IMR-90 (cell line): ENCODE data around the gene FLT3LG. TPM values are rescaled to one million over a fixed set of nuclear protein-coding genes. Genes with fewer than 3 reads are reported as not detected.
A peak's percentile ranks its signal among the peaks of the same experiment; 100 is the strongest.

Source experiments
- ATAC-seq: fragments of 200-7000 bp; cut with Tn5 transposase; 2 replicates; pipeline ENCODE4 v1.9.1; 2020; ENCODE audit warnings: low read depth, mild to moderate bottlenecking, moderate library complexity
- BruUV-seq: library from RNA; stranded (reverse); fragments of 400-500 nt; replicated peaks from 2 replicates; lab custom pipeline; 2021; lab: Mats Ljungman, UMichigan
- CTCF ChIA-PET: fragments of 300-600 bp; formaldehyde crosslinking; extraction: SDS; loops from one replicate; lab custom pipeline; 2021; ENCODE audit warnings: antibody characterized with exemption; lab: Yijun Ruan, JAX
- POLR2A ChIA-PET: fragments of 300-600 bp; sonication (Branson Sonifier 250); formaldehyde crosslinking; loops from one replicate; lab custom pipeline; 2022; ENCODE audit warnings: antibody characterized with exemption; ENCODE audit not compliant: unreplicated experiment; lab: Charles Lee
- DNase-seq: peaks from one replicate; pipeline ENCODE4 v3.0.0; 2013
- H2AFZ ChIP-seq: replicated peaks from 2 replicates; pipeline ENCODE3; 2013; ENCODE audit warnings: low read length, mild to moderate bottlenecking; ENCODE audit not compliant: poor library complexity
- H2AK5ac ChIP-seq: 2 replicates; pipeline ENCODE4 v1.6.1; 2013; ENCODE audit warnings: low read depth, low read length, inconsistent platforms
- H2AK9ac ChIP-seq: replicated peaks from 2 replicates; pipeline ENCODE3; 2013; ENCODE audit warnings: mild to moderate bottlenecking, low read depth, low read length, moderate library complexity; ENCODE audit not compliant: poor library complexity
- H2BK120ac ChIP-seq: 2 replicates; pipeline ENCODE4 v1.6.1; 2013; ENCODE audit warnings: low read depth, low read length, inconsistent platforms
- H2BK15ac ChIP-seq: 3 replicates; pipeline ENCODE4 v1.6.1; 2013; ENCODE audit warnings: low read depth, low read length, inconsistent platforms
- H2BK20ac ChIP-seq: 2 replicates; pipeline ENCODE4 v1.6.1; 2013; ENCODE audit warnings: low read depth, mild to moderate bottlenecking, inconsistent platforms, low read length, moderate library complexity
- H2BK5ac ChIP-seq: 2 replicates; pipeline ENCODE4 v1.6.1; 2013; ENCODE audit warnings: mild to moderate bottlenecking, low read depth, low read length, inconsistent platforms; ENCODE audit not compliant: poor library complexity, severe bottlenecking
- H3K14ac ChIP-seq: replicated peaks from 2 replicates; pipeline ENCODE4 v1.6.1; 2013; ENCODE audit warnings: low read depth, low read length, inconsistent platforms
- H3K18ac ChIP-seq: 2 replicates; pipeline ENCODE4 v1.6.1; 2013; ENCODE audit warnings: low read depth, low read length, control low read depth
- H3K23ac ChIP-seq: 2 replicates; pipeline ENCODE4 v1.6.1; 2013; ENCODE audit warnings: low read depth, low read length, inconsistent platforms
- H3K27ac ChIP-seq: 2 replicates; pipeline ENCODE4 v1.5.1; 2013; ENCODE audit warnings: mild to moderate bottlenecking, control low read depth, low read length; ENCODE audit not compliant: insufficient read depth
- H3K27me3 ChIP-seq: 2 replicates; pipeline ENCODE4 v1.6.1; 2013; ENCODE audit warnings: low read length; ENCODE audit not compliant: control insufficient read depth, insufficient read depth
- H3K36me3 ChIP-seq: 2 replicates; pipeline ENCODE4 v1.6.1; 2013; ENCODE audit warnings: low read length, mixed read lengths; ENCODE audit not compliant: control insufficient read depth, insufficient read depth
- H3K4ac ChIP-seq: 2 replicates; pipeline ENCODE4 v1.6.1; 2013; ENCODE audit warnings: low read depth, low read length, inconsistent platforms
- H3K4me1 ChIP-seq: 2 replicates; pipeline ENCODE4 v1.6.1; 2013; ENCODE audit warnings: low read length, mixed read lengths; ENCODE audit not compliant: control insufficient read depth, insufficient read depth
- H3K4me2 ChIP-seq: 2 replicates; pipeline ENCODE4 v1.6.1; 2013; ENCODE audit warnings: low read depth, mild to moderate bottlenecking, control low read depth, low read length, moderate library complexity
- H3K4me3 ChIP-seq: 2 replicates; pipeline ENCODE4 v1.5.1; 2013; ENCODE audit warnings: low read depth, mild to moderate bottlenecking, control low read depth, low read length, moderate library complexity; ENCODE audit not compliant: insufficient read depth
- H3K56ac ChIP-seq: 2 replicates; pipeline ENCODE4 v1.6.1; 2013; ENCODE audit warnings: low read length, inconsistent platforms; ENCODE audit not compliant: insufficient read depth; ENCODE audit errors: extremely low read depth
- H3K79me1 ChIP-seq, 2 experiments: 2 replicates each; pipeline ENCODE4 v1.6.1; 2013; ENCODE audit warnings: low read length in 2 of 2, inconsistent platforms in 1 of 2, low read depth in 1 of 2
- H3K9ac ChIP-seq: 2 replicates; pipeline ENCODE4 v1.6.1; 2013; ENCODE audit warnings: low read depth, low read length, control low read depth
- H3K9me1 ChIP-seq: 2 replicates; pipeline ENCODE4 v1.6.1; 2013; ENCODE audit warnings: low read length, inconsistent platforms; ENCODE audit not compliant: insufficient read depth
- H3K9me3 ChIP-seq: 2 replicates; pipeline ENCODE4 v1.6.1; 2013; ENCODE audit warnings: low read length; ENCODE audit not compliant: control insufficient read depth, insufficient read depth
- H4K20me1 ChIP-seq: 2 replicates; pipeline ENCODE4 v1.6.1; 2013; ENCODE audit warnings: low read length, inconsistent platforms; ENCODE audit not compliant: insufficient read depth
- H4K5ac ChIP-seq: 2 replicates; pipeline ENCODE4 v1.6.1; 2013; ENCODE audit warnings: mild to moderate bottlenecking, low read depth, low read length, control low read depth
- H4K8ac ChIP-seq, 2 experiments: 2 replicates each; pipeline ENCODE4 v1.6.1; 2013; ENCODE audit warnings: low read depth in 2 of 2, low read length in 2 of 2, control low read depth in 1 of 2, inconsistent platforms in 1 of 2
- H4K91ac ChIP-seq: 2 replicates; pipeline ENCODE4 v1.6.1; 2013; ENCODE audit warnings: low read depth, low read length, inconsistent platforms; ENCODE audit not compliant: insufficient read depth
- MAFK ChIP-seq: IDR thresholded peaks from 2 replicates; pipeline ENCODE4 v1.6.1; 2012; ENCODE audit warnings: low read depth, low read length, improper control_type of control experiment
- MAZ ChIP-seq: IDR thresholded peaks from 2 replicates; pipeline ENCODE4 v1.6.1; 2012; ENCODE audit warnings: low read depth, mild to moderate bottlenecking, low read length, improper control_type of control experiment, moderate library complexity, borderline replicate concordance
- POLR2A ChIP-seq: IDR thresholded peaks from 2 replicates; pipeline ENCODE4 v1.6.1; 2012; ENCODE audit warnings: mild to moderate bottlenecking, low read depth, low read length
- RCOR1 ChIP-seq: IDR thresholded peaks from 2 replicates; pipeline ENCODE4 v1.6.1; 2012; ENCODE audit warnings: mild to moderate bottlenecking, low read length, improper control_type of control experiment; ENCODE audit not compliant: insufficient replicate concordance
- WGBS, 2 experiments: methylation state at CpG; one replicate each; pipeline versions ENCODE4 v1.1.5 to v1.1.7; 2013; ENCODE audit warnings: missing lambda C conversion rate in 2 of 2; ENCODE audit not compliant: insufficient read length in 1 of 2; ENCODE audit errors: extremely low coverage in 2 of 2; 5-methylcytosine and 5-hydroxymethylcytosine counted together
- dilution Hi-C: fragments of 300-500 bp; cut with HindIII; formaldehyde crosslinking; loops from one replicate; pipeline ENCODE4 v1.14.3; 2018; ENCODE audit warnings: low sequenced_read_pairs; ENCODE audit not compliant: unreplicated experiment
- in situ Hi-C: fragments of 300-500 bp; cut with MboI; formaldehyde crosslinking; loops from 3 replicates; pipeline ENCODE4 v1.14.3; 2019; ENCODE audit warnings: low sequenced_read_pairs, inconsistent platforms, mixed read lengths
- intact Hi-C: fragments of 100-400 bp; cut with micrococcal nuclease; formaldehyde crosslinking; loops from 2 replicates; pipeline ENCODE4 v1.10.0; 2022
- polyA plus RNA-seq, 3 experiments: library from polyadenylated mRNA; depleted of rRNA; stranded (reverse); fragments of >200 nt; gene quantifications; 2 replicates each; pipeline ENCODE4 v1.2.3, GENCODE V29; 2012; ENCODE audit warnings: low replicate concordance in 1 of 3
- total RNA-seq: library from RNA; depleted of rRNA; stranded (reverse); fragments of >200 nt; gene quantifications from 2 replicates; pipeline ENCODE4 v1.2.3, GENCODE V29; 2012
- TF ChIP-seq, protein P1 (sequence below): conservative IDR thresholded peaks from 2 replicates; pipeline ENCODE4 v1.5.1; 2012; ENCODE audit warnings: mild to moderate bottlenecking, low read depth, low read length, improper control_type of control experiment
- TF ChIP-seq, protein P2 (sequence below): fragments of 150-350 bp; IDR thresholded peaks from 2 replicates; pipeline ENCODE4 v1.6.1; 2017; ENCODE audit warnings: mild to moderate bottlenecking, antibody characterized with exemption, low read length, low read depth

Gene FLT3LG
- total and polyA plus RNA-seq, 2 of the 4 experiments (the other 2 are of a cell fraction) = 0.90 to 8.3 TPM

DNA sequence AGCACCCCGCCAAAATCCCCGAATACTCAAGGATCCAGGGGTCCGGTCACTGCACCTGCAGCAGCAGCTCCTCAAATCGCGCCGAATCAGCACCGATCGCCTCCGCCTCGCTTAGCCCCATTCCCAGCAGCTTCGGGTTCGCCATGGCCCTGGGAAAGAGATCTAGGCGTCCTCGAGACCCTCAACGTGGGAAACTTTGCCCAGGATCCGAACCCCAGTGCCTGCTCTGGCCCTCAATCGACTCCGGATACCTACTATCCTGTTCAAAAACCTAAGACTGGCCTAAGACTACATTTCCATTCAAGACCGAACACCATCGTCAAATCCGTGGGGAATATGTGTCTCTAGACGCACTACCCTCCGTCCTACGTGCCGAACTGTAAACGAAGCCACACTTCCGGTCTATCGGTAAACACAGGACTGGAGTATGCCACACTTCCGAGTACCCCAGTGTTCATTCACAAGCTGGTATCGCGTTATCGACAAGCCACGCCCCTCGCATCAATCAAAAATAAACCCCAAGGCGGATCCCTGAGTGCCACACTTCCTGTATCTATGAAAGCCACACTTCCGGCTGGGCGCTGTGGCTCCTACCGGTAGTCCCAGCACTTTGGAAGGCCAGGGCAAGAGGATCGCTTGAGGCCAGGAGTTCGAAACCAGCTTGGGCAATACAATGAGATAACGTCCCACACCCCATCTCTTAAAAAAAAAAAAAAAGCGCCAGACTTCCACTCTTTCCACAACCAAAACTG lies 22.4 kb upstream of the FLT3LG start, which contains the start of gene PIH1D1:
Gene PIH1D1, minus strand, starts transcription at position 385 of the 752 bp plus-strand sequence. Its CDS starts 240 bp downstream, at position 145.
- Histone ChIP-seq H3K14ac (peak within 1 kb of the TSS; percentile 89), H3K4me2 (peak within 1 kb of the TSS; percentile 63), H3K27ac (peak within 1 kb of the TSS; percentile 87), H3K9me3 (no peaks in the 10 kb centered on the region), H4K20me1 (peaks cover 3% of the 10 kb centered on the region; the same call in 1 of the 2 replicates), H2AFZ (peak within 1 kb of the TSS; percentile 100), H3K56ac (peak within 1 kb of the TSS; percentile 79), H4K8ac (peak within 1 kb of the TSS; percentile 95 to 98), H3K18ac (peak within 1 kb of the TSS; percentile 3; the same call in 1 of the 2 replicates), H3K27me3 (no peaks in the 10 kb centered on the region), H3K4ac (peak within 1 kb of the TSS; percentile 78), H2AK5ac (peak within 1 kb of the TSS; percentile 97), H2AK9ac (peak within 1 kb of the TSS; percentile 96), H2BK5ac (peak within 1 kb of the TSS; percentile 82), H4K5ac (peak within 1 kb of the TSS; percentile 30), H2BK120ac (no peak within 1 kb of the TSS), H2BK20ac (no peak within 1 kb of the TSS), H3K23ac (peak within 1 kb of the TSS; percentile 63), H3K36me3 (peaks cover 4% of the 10 kb centered on the region), H2BK15ac (no peak within 1 kb of the TSS), H3K79me1 (peaks cover 23 to 58% of the 10 kb centered on the region in 2 experiments), H3K9me1 (peaks cover 11% of the 10 kb centered on the region), H3K4me1 (peaks cover 2% of the 10 kb centered on the region; the same call in 1 of the 2 replicates), H3K4me3 (peak within 1 kb of the TSS; percentile 56), H4K91ac (peak within 1 kb of the TSS; percentile 75; the same call in 1 of the 2 replicates), H3K9ac (peak within 1 kb of the TSS; percentile 72)
- BruUV-seq = no TSS peak
- TF ChIP-seq, protein P1, sequence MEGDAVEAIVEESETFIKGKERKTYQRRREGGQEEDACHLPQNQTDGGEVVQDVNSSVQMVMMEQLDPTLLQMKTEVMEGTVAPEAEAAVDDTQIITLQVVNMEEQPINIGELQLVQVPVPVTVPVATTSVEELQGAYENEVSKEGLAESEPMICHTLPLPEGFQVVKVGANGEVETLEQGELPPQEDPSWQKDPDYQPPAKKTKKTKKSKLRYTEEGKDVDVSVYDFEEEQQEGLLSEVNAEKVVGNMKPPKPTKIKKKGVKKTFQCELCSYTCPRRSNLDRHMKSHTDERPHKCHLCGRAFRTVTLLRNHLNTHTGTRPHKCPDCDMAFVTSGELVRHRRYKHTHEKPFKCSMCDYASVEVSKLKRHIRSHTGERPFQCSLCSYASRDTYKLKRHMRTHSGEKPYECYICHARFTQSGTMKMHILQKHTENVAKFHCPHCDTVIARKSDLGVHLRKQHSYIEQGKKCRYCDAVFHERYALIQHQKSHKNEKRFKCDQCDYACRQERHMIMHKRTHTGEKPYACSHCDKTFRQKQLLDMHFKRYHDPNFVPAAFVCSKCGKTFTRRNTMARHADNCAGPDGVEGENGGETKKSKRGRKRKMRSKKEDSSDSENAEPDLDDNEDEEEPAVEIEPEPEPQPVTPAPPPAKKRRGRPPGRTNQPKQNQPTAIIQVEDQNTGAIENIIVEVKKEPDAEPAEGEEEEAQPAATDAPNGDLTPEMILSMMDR = no peak
- TF ChIP-seq POLR2A = peak; percentile 84
- peak; percentile 88 for TF ChIP-seq RCOR1
- peak; percentile 68; the same call in 1 of the 2 replicates for TF ChIP-seq MAZ
- TF ChIP-seq, protein P2, sequence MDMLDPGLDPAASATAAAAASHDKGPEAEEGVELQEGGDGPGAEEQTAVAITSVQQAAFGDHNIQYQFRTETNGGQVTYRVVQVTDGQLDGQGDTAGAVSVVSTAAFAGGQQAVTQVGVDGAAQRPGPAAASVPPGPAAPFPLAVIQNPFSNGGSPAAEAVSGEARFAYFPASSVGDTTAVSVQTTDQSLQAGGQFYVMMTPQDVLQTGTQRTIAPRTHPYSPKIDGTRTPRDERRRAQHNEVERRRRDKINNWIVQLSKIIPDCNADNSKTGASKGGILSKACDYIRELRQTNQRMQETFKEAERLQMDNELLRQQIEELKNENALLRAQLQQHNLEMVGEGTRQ = 0 out of 2 replicates have a peak, but pooled peaks have one; percentile 8
- TF ChIP-seq MAFK = no peak
- peak; percentile 99 for DNase-seq
- WGBS, 2 experiments = 0% methylated on average over 20 of the region's 42 CpGs; no CpG with 5 or more reads in 1 of the 2 experiments
- ATAC-seq = peak; percentile 71
- in situ Hi-C loops (no loop called here), dilution Hi-C loops (no loop called here), intact Hi-C loops (no loop called here)
- CTCF ChIA-PET = no interaction called here
- POLR2A ChIA-PET = interaction anchor here (0.5 kb wide), 1 partner anchor 20 kb away, joined by 6 read pairs; no protein-coding TSS in a partner anchor
